DMS153 (cell line): ENCODE measurements around the gene PGRMC2.

Experiments used
- DNase-seq: peaks from one replicate; lab custom pipeline; 2025; lab: John Stamatoyannopoulos, UW

Gene PGRMC2, protein sequence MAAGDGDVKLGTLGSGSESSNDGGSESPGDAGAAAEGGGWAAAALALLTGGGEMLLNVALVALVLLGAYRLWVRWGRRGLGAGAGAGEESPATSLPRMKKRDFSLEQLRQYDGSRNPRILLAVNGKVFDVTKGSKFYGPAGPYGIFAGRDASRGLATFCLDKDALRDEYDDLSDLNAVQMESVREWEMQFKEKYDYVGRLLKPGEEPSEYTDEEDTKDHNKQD

DNA sequence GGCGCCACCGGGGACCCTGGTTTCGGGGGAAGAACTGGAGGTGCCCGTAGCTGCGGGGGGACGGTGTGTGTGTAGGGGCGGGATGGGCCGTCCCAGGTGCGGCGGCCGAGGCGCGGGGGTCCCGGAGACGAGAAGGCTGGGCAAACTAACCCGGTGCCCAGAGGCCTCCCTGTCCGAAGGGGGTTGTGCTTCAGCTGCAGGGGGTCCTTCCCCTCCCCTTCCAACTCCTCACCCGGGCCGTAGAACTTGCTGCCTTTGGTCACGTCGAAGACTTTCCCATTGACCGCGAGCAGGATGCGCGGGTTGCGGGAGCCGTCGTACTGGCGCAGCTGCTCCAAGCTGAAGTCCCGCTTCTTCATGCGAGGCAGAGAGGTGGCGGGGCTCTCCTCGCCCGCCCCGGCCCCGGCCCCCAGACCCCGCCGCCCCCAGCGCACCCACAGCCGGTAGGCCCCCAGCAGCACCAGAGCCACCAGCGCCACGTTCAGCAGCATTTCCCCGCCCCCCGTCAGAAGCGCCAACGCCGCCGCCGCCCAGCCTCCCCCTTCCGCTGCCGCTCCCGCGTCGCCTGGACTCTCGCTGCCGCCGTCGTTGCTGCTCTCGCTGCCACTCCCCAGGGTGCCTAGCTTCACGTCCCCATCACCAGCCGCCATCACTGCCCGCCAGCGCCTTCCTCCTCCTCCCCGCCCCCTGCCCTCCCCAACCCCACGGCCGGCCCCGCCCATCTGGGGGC lies at the start of gene PGRMC2:
Gene PGRMC2 (minus strand): TSS at position 673 of the 730 bp plus-strand sequence. CDS start 23 bp downstream, at position 650.
- no peak for DNase-seq

DNA sequence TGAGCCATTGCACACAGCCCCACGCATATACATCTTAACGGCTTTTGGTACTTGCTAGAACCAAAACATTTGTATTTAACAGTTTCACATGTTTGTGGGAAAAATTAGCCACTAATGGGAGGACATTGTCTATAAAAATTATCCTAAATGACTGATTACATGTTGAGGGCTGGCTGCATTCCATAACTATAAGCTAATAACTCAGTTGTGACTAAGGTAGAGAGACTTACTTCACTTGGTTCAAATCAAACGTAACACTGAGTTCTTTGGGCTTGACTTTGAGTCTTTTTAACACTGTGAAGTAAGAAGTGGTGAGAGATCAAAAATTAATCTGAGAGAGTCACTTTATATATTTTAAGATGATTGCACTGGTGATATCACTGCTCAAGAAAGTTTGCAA lies 47.9 kb upstream of the PGRMC2 start:
- no peak for DNase-seq

DNA sequence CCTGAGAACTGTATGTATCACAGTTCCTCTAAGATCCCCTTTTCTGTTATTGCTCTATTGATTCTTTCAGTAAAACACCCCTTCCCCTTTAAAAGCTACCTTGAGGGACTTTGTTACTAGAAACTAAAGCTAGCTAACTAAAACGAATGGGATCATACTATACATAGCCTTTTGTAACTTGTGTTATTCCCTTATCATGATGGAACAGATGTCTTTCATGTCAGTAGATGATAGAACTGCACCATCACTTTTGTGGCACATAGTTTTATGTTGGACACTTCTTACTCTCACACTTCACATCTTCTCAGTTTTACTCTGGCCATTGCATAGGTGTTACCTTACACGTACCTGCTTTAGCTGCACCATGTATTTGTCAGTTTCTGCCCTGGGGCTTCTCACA lies 46.6 kb upstream of the PGRMC2 start:
- no peak for DNase-seq

DNA sequence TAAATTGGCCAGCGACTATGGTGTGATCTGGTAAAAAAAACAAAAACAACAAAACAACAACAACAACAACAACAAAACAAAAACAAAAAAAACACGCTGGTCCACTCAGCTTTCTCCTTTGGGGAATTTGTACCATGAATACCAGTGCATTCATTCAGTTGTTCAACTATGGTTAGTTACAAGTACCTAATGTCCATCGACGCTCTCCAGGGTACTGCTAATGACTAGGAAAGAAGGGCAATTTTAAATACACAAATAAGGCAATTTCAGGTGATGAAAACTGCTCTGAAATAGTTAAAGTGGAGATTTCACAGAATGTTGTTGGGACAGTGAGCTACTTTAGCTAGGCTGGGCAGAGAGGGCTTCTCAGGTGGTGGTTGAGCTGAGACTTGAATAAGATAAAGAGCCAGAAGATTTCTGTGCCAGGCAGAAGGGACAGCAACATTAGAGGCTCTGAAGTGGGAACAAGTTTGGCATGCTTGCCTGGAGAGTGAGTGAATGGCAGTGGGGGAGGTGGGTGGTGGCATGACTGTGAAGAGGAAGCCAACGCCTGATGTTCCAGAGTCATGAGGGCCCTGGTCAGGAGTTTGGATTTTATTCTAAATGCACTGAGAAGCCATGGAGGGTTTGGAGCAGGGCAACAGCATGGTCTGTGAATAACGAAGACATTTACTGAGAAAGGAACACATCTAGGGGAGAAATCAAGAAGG lies 45.9 kb upstream of the PGRMC2 start:
- no peak for DNase-seq

DNA sequence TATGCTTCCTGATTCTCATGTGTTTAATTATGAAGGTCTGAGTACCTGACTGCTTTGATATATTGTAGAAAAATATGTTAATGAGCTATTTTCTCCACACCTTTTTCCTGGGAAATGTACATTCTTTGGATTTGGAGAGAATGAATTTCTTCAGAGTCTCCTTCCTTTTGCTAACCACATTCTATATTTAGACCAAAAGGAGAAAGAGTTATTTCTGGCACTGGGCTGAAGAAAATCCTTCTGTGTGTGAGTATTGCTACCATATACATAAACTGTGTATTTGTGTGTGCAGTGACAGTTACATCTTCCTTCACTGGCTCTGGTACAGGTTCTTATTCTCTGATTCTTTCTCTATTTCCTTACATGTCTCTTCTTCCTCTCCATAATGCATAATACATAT lies 44.5 kb upstream of the PGRMC2 start:
- DNase-seq, result no peak

DNA sequence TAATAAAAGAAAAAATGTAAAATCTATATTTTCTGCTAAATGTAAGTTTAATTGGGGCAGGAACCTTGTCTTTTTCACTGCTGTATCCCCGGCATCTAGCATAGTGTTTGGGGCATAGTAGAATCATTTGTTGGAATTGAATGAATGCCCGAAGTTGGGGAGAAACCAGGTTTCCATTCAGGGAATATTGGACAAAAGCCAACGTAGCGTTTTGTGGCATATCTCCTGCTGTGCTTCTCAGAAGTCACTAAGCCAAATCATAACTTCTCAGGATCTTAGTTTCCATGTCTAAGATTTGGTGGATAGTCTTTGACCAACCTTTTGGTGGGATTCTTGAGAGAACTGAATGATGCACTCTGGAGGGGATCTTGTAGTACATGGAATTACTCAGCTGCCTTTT lies 42.0 kb upstream of the PGRMC2 start:
- DNase-seq, result no peak

DNA sequence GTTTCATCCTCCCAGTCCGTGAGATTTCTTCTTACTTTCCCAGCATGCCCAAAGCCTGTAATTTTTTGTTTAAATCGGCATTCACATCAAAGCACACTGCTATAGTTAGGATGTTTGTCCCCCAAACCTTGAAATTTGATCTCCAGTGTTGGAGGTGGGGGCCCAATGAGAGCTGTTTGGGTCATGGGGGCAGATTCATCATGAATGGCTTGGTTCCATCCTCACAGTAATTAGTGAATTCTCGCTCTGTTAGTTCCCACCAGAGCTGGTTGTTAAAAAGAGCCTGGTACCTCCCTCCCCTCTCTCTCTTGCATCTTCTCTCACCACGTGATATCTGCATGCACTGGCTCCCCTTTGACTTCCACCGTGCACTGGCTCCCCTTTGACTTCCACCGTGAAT lies 40.5 kb upstream of the PGRMC2 start:
- DNase-seq, result no peak

DNA sequence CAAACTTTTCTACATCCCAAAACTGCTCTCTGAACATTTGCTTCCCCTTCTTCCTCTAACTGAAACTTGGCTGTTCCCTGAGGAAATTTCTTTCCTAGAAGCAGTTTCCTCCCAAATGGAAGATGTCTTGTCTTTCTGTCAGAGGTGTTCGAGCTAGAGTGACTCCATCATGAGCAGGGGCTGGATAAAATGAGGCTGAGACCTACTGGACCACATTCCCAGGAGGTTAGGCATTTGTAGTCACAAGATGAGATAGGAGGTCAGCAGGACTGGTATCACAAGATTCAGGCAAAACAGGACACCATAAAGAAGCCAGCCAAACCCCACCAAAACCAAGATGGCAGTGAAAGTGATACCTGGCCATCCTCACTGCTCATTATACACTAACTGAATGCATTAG lies 35.8 kb upstream of the PGRMC2 start:
- no peak for DNase-seq

DNA sequence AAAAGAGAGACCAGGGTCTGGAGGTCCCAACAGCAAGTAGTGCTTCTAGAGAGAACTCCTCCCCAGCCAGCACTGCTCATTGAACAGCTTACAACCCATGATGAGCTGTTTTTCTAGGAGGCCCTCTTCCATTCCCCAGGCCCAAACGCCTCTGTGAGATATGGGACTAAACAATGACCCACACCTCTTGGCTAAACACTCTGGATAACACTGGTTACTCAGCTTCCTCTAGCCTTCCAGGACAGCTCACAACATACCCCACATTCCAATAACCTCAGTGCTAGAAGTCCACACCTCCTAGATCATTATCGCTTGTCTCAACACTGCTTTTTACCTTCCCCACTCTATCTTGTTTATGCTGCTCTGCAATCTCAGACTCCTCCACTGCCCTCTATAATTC lies 35.4 kb upstream of the PGRMC2 start:
- no peak for DNase-seq

DNA sequence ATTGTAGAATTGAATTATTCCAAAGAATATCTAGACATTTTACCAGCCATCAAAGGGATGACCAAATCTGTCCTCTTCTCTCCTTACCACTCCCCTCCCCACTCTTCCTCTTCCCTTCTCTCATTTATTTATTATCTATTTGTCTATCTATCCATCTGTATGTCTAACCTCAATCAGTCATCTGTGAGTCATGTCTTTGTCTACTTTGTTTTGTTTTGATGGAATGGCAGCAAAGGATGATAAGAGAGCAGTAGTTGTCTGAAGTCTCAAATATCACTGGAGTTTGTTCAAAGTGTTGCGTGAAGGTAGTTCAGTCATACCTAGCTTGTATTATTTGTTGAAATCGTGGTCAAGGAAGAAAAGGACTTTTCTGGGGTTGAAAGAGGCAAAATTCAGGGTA lies 34.7 kb upstream of the PGRMC2 start:
- no peak for DNase-seq

DNA sequence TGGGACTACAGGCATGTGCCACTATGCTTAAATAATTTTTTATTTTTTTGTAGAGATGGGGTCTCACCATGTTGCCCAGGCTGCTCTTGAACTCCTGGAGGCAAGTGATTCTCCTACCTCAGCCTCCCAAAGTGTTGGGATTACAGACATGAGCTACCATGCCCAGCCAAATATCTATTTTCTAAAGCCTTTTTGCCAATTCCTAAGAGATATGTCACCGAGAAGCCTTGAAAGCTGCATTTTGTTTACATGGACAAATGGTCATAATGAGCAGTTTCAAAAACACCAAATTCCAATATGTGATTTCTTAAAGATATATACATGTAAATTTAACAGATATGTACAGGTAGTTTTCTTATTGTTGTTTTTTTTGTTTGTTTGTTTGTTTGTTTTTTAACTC lies 33.0 kb upstream of the PGRMC2 start:
- DNase-seq, result no peak

DNA sequence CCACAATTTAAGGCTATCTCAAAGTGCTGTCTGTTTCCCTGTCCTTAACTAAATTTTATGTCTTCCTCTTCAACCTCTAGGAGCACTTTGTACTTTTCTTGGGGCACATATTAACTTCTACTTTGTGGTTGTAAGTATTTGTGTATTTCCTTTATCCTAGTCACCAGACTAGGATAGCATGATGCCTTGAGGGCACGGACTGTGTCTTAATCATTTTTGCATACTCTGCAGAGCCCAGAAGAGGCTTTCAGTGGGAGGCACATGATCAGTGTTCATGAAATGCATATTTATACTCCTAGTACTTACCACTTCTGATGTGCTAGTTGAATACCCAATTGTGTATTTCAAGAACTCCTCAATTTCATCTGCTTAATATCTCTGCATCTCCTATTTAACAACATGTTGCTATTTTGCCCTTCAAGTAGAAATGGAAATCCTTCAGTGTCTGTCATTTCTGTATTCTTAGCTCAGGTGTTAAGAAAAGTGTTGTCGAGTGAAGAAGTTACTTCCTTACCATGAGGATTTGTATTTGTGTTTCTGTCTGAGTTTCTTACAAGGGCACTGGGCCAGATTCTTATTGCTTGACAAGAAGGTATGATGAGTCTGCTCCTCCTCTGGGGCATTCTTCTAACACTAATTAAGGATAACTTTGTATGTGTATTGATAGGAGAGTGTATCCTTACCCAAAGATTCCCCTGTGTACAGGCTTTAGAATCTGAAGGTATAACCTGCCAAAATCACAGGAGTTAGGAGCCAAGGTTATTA lies 28.3 kb upstream of the PGRMC2 start:
- DNase-seq, result no peak

DNA sequence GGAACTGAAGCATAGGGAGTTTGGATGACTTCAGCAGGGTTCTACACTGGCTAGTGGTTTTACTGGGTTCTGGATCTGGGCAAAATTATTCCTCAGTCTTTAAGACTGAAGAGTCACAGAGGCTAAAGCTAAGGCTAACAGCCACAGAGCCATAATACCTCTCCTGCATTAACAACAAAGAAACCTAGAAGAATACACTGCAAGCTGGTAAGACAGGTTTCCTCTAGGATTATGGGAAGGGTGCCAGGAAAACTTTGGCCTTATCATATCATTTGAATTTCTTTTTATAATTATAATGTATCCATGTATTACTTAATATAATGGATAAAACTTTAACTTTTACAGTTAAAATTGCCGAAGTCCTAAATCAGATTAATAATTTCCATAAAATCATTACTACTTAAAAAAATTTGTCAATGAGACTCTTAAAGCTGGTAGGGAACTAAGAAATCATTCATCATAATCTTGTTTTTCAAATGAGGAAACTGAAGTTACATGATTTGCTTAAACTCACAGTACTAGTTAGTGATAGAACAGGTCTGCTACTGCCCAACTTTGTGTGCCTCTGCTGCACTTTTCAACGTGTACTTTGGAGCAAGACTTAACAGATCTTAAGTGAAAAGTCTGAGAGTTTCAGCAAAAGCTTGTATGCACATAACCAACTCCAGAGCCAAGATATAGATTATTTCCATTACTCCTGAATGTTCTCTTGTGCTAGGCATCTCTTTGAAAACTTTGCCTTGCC lies 24.2 kb upstream of the PGRMC2 start:
- DNase-seq, result no peak

DNA sequence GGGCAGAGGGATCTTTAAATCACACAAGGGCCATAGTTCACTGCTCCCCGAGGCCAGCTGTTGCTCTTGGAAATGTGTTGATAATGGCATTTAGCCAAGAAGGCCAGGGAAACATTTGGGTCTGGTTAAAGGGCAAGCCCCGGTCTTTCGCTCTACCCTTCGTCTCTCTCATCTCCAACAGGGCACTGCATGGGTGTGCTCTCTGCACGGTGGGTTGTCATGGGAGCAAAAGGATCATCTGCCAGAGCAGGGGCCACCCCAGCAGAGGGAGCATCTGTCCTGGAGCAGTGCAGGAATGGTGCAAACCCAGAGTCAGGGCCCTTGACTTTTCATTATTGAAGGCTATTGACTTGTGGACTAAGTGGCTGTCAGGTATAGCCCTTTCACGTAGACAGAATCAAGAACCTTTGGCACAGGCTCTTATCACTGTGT lies 22.7 kb upstream of the PGRMC2 start:
- DNase-seq, result peak; percentile 64

DNA sequence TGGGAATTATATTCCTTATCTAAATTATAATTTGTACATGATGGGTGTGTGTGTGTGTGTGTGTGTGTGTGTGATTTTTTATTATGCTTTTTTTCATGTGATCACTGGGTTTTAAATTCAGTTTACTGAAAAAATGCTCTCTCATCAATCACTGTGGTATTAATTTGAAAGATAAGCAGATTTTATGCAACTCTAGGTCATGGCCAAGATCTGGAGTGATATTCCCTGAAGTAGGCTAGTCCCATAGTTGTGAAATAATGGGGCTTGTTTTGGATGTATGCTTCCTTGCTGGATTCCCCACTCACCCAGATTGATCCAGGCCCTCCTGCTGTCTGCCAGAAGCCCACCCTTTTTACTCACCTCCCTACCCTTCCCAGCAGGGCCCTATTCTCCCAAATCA lies 22.0 kb upstream of the PGRMC2 start:
- DNase-seq, result no peak

DNA sequence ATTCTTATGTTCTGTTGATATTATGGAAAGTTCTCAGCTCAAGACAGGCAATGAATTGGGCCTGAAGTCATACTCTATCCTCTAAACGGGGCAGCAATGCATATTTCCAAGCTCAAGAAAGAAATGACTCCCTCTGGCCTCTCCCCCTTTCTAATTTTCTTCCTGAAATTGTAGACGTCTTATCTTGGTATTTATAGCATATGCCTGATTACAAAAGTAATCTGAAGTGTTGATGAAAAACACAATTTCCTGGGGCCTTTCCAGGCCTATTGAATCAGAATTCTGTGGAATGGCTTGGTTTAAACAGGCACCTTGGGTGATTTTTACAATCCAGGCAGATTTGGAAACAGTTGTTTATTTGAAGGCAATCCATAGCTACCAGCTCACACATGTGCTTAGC lies 21.4 kb upstream of the PGRMC2 start:
- no peak for DNase-seq

DNA sequence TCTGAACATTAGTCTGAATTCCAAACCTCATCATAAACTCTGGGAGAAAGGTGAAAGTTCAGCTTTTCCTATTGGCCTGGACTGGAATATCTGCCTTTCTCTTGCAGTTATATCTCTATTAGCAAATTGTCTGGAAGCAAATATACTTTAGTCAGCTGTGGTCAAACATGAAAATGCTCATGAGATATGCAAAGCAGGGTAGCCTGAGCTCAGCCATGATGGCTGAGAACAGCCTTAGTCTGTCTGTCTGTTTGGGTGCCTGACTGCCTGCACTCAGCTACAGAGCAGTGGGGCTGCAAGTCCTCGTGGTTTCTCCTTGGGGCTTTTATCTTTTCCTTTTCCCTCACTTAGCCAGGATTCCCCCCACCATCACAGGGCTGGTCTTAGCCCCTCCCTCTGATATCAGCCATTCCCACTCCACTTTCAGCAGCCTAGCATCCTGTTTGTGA lies 19.5 kb upstream of the PGRMC2 start:
- DNase-seq, result no peak

DNA sequence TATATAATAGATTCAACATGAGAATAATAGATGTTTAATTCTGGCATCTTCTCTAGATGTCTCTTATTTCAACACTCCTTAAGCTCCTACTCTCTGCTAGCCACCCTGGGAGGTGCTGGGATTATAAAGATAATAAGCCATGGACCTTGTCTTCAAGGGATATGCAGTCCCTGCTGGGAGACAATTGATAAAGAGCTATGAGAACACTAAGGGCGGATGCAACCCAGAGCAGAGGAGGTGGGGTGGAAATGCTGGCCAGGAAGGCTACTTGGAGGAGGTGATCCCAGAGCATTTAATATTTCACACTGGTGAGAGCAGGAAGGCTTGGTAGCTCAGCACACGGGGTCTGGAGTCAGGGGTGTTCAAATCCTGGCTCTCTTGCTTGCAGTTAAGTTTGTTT lies 18.3 kb upstream of the PGRMC2 start:
- no peak for DNase-seq

DNA sequence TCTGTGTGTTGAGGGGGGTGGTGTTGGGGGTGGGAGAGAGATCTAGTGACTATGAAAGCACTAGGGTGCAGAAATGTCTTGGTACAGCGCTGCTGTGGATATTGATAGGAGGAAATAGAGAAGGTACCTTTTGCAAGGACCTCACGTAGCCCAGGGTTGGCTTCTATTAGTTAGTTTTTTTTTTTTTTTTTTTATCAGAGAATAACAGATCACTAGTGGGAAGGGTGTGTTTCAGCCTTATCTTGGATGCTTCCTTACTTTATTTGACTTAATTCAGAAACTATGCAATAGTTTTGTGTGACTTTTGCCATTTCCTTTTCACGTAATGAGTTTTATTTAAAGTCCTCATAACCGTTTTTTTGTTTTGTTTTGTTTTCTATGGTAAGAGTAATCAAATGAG lies 16.4 kb upstream of the PGRMC2 start:
- no peak for DNase-seq

DNA sequence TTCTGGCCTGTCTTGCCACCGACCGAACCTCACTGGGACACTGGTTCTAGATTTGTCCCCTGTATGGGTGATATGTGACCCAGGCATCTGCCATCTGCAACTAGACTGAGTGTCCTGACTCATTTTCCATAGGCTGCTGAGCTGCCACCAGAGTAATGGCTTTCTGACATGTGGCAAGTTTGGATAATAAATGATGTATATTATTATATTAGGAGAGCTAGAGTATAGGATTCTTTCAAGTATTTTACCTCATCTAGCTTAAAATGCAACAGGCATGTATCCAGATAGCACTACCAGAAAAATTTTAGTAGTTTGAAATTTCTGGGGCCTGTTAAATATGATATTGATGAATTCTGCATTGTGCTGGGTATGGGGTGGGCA lies 15.8 kb upstream of the PGRMC2 start:
- no peak for DNase-seq

DNA sequence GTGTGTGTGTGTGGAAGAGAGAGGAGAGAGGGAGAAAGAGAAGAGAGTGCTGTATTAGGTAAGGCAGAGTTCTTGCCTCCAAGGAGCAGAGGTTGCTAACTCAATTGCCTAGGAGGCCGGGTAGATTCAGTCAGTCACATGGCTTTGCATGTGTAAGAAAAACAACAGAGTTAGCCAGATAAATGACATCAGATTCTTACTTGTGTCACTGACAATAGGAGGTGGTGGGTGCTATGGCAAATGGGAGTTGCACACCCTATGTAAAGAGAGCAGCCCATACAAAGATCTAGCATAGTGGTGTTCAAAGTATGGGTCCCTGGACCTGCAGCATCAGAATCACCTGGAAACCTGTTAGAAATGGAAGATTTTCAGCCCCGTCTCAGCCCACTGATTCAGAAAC lies 14.4 kb upstream of the PGRMC2 start:
- no peak for DNase-seq

DNA sequence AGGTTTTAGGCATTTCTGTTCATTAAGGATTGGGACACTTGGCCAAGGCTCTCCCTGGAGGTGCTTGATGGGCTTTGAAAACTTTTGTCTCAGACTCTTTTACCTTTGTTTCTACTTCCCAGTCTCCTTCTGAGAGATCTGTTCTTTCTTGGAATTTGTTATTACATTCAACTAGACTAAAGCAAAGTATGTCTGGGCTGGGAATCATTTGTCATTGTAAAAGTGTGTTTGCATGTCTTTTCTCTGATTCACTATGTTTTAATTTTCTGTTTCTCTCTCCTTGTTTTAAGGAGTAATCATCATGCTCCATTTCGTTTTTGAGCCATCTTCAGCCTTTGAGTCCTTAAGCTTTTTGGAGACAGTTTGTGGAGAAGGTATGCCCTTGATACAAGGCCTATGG lies 12.2 kb upstream of the PGRMC2 start:
- no peak for DNase-seq
